Measurements from ENCODE around the gene PRKAR2A.
"Not testable (repeated sequence)": the region's sequence is repeated elsewhere in the genome, so short reads cannot be mapped to it uniquely, and the experiment has no call there.

The PRKAR2A gene

DNA sequence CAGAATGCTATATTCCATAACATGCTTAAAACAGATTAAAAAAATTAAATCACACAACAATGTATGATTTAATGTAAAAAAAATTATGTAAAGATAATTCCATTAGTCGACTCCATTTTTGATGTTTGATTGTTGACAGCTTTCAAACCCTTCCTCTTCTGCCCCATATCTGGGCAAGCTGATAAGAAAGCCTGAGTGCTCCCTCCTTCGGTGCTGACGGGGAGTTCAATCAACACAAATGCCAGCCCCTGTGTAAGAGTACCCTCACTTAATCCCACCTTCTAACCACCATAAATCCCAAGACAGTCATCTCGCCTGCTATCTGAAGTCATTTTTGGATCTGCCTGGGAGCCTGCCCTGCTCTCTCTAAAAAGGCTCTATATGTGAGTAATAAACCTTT lies 70.8 kb downstream of the PRKAR2A start:
- no peak for DNase-seq

DNA sequence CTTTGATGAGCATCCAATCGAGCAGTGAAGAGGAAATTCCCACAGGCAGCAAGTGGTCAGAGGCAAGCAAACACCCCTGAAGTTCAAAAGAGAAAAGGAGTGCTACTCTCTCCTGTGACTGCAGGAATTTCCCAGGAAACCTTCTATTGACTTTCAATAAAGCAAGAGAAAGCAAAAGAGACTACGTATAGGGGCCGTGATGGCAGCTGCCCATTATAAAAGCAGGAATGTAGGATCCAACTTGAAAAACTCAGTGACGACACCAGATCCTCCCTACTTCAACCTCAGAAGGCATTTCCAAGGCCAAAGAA lies 77.5 kb downstream of the PRKAR2A start:
- DNase-seq: no peak

- DNase-seq: no peak
Measured at GRCh38 chr3:48765376-48765775, 82.3 kb downstream of the PRKAR2A start.

- DNase-seq: no peak
Measured at GRCh38 chr3:48762816-48763215, 84.9 kb downstream of the PRKAR2A start.

DNA sequence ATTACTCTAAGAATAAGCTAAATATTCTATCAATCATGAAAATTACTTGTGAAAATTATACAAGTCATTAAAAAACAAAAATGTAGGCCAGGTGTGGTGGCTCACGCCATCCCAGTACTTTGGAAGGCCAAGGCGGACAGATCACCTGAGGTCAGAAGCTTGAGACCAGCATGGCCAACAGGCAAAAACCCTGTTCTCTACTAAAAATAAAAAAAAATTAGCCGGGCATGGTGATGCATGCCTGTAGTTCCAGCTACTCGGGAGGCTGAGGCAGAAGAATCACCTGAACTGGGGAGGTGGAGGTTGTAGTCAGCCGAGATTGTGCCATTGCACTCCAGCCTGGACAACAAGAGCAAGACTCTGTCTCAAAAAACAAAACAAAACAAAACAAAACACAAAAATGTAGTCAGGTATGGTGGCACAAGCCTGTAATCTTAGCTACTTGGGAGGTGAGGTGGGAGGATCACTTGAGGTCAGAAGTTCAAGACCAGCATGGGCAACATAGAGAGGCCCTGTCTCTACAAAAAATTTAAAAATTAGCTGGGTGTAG lies 87.6 kb downstream of the PRKAR2A start:
- not testable (repeated sequence) for DNase-seq

DNA sequence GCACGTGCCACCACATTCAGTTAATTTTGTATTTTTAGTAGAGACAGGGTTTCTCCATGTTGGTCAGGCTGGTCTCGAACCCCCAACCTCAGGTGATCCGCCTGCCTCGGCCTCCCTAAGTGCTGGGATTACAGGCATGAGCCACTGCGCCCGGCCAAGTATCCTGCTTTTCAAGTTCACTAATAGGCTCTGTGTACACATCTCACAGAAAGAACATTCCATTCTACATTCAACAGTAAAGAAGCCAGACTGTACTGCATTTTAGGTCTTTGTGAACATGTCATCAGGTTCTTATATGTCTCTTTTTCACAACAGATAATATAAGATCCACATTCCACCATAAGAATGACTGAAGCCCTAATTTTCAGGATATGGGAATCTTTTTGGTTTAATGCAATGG lies 88.1 kb downstream of the PRKAR2A start:
- DNase-seq: not testable (repeated sequence)

DNA sequence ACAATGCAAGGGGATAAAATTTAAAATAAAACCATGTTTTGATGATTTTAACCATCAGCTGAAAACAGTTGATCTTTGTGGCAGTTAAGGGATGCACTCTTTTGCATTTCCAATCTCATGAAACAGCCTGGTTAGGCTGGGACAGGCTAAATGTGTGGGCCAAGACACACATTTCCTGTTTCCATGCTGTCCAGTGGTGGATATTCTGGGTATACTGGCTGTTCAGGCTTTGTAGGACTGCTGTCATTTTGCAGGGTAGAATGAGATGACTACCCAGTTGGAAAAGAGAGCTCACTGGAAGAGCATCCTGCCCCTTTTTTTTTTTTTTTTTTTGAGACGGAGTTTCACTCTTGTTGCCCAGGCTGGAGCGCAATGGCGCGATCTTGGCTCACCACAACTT lies 88.6 kb downstream of the PRKAR2A start:
- no peak for DNase-seq

GRCh38 chr3:48756640-48757039 lies 91.0 kb downstream of the PRKAR2A start:
- DNase-seq: peak; percentile 2

DNA sequence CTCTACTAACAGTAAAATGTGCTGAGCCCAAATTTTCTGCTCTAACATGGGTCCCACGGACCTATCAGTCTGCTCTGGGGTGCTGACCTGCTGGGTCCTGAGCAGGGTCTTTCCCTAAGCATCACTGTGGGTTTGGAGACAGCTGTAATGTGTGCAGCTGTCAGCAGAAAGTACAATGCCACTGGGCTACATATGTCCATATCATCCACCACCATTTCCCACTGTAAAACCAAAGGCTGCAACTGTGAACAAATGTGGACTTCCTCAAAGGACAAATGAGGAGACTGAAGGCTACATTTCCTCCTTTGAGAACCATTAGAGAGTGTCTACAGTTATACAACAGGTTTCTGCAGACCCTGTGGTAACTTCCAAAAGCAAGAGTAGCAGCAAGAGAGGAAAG lies 96.8 kb downstream of the PRKAR2A start:
- no peak for DNase-seq

- DNase-seq: no peak
Measured at GRCh38 chr3:48748754-48749153, 98.9 kb downstream of the PRKAR2A start.

GRCh38 chr3:48747706-48748105 lies 100.0 kb downstream of the PRKAR2A start:
- no peak for DNase-seq

DNA sequence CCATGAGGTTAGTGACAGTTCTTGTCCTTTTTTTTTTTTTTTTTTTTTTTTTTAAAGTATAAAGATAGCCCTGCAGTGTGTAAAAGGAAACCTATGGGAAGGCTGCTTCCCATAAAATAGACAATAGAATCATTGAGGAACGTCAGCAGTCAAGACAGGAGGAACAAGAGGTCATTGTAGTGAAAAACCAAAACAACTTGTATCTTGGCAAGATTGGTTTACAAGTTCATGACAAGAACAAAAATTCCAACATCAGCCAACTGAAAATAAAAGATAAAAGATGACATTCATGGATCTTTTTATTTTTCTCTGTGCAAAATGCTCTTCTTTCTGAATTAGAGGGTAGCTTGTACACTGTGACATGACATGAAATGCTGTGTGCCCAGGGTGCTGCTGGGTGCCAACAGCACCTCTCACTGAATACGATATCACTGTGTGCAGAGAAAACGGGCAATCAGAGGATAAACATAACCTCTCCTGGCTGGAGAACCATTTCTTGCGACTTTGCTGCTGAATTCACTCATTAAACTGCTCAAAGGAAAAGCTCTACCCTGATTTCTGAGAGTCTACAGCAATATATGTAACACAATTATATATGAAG lies 100.6 kb downstream of the PRKAR2A start:
- DNase-seq: no peak

DNA sequence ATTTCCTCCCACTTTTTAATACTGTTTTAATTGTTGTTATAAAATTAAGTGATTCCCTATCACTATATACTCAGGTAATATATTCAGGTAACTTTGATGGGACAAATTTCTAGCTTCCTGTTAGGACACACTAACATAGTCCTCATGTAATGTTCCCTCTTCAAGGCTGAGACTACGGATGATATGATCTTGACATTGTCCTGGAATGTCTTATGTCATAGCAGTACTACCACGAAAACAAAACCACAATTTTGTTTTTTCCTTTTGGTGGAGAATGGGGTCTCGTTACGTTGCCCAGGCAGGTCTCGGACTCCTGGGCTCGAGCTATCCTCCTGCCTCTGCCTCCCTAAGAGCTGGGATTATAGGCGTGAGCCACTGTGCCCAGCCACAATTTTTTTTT lies 103.9 kb downstream of the PRKAR2A start:
- no peak for DNase-seq

GRCh38 chr3:48741226-48741625 lies 106.4 kb downstream of the PRKAR2A start:
- not testable (repeated sequence) for DNase-seq

GRCh38 chr3:48739955-48740823 lies 107.5 kb downstream of the PRKAR2A start:
- DNase-seq: no peak

GRCh38 chr3:48739617-48739954 lies 108.1 kb downstream of the PRKAR2A start:
- no peak for DNase-seq

DNA sequence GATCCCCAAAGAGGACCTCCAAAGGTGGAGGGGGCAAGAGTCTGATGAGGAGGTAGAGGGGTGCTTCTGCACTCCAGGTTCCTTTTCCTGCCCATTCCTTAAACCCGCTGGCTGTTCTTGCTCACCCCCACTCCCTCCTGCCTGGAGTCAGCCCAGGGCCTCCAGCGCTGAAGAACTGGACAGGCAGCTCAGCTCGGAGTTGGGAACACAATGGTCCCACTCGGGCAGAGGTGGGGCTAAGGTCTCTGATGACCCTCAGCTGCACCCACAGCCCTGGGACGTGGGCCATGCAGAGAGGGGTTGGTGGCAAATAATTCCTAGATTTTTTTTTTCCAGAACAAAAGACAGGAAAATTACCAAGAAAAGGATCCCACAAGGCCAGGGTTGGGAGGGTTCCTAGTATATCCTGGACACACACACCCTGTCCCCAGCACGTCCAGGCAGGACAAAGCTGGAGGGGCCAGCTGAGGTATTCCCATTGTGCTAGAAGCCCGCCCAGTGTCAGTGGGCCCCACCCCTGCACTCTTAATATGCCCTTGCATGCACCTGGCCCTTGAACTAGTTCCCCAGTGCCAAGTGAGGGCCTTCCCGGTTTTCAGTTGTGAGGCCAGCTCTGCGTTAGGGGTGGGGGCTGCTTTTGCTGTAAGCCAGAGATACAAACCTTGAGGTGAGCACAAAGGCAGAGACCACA lies 108.6 kb downstream of the PRKAR2A start:
- no peak for DNase-seq

DNA sequence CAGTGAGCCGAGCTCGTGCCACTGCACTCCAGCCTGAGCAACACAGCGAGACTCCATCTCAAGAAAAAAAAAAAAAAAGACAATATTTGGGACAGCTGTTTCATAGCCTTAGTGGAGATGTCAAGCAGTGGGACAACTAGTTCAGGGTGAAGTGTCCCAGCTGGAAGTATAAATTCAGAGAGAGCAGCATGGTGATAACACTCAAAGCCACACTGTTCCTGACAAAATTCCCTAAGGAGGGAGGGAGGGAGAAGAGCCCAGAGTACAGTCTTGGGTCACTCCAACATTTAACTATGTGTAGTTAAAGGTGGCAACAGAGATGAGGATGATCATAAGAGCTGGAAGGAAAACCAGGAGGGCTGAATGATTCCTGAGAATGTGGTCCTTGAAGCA lies 109.5 kb downstream of the PRKAR2A start:
- no peak for DNase-seq

- DNase-seq: not testable (repeated sequence)
Measured at GRCh38 chr3:48735075-48735767, 112.5 kb downstream of the PRKAR2A start.

- DNase-seq: not testable (repeated sequence)
Measured at GRCh38 chr3:48734541-48734940, 113.1 kb downstream of the PRKAR2A start.

GRCh38 chr3:48733752-48734518 lies 113.7 kb downstream of the PRKAR2A start:
- not testable (repeated sequence) for DNase-seq

GRCh38 chr3:48727511-48727910 lies 120.2 kb downstream of the PRKAR2A start:
- no peak for DNase-seq

All from NCI-H2227 treated with DMSO at 0.1 percent for 48 hours (cell line).